Prostate gland (tissue), 2 donors: ENCODE measurements around the gene TNFRSF14. TPM values are rescaled to one million over a fixed set of nuclear protein-coding genes. Genes with fewer than 3 reads are reported as not detected.

Experiments
- DNase-seq: peaks from one replicate; pipeline ENCODE4 v3.0.0-alpha.2; 2019; ENCODE audit warnings: low spot score
- H3K27ac ChIP-seq, 2 donors: fragments of 200-600 bp; sonication (generic); 2 replicates each; pipeline ENCODE4 v1.5.1; 2017 to 2019
- H3K27me3 ChIP-seq: fragments of 200-600 bp; sonication (generic); replicated peaks from 2 replicates; pipeline ENCODE4 v1.5.1; 2019; ENCODE audit not compliant: insufficient read depth
- H3K36me3 ChIP-seq, 2 donors: fragments of 200-600 bp; sonication (generic); 1 replicate in 1 of 2; 2 replicates in 1 of 2; pipeline versions ENCODE4 v1.5.1 to v1.8.1; 2017 to 2019
- H3K4me1 ChIP-seq: fragments of 200-600 bp; sonication (generic); replicated peaks from 2 replicates; pipeline ENCODE4 v1.5.1; 2019
- H3K4me3 ChIP-seq, 2 donors: fragments of 200-600 bp; sonication (generic); 2 replicates each; pipeline ENCODE4 v1.5.1; 2017 to 2019
- H3K9me3 ChIP-seq: fragments of 200-600 bp; sonication (generic); 2 replicates; pipeline ENCODE4 v1.5.1; 2017
- POLR2A ChIP-seq: fragments of 450-650 bp; IDR thresholded peaks from one replicate; pipeline ENCODE4 v1.6.1; 2016; ENCODE audit warnings: antibody characterized with exemption, mild to moderate bottlenecking
- POLR2AphosphoS5 ChIP-seq: sonication (generic); formaldehyde crosslinking; IDR thresholded peaks from one replicate; pipeline ENCODE4 v1.6.1; 2017; ENCODE audit warnings: antibody characterized with exemption
- WGBS: methylation state at CpG from one replicate; pipeline ENCODE4 v1.1.5; 2018; 5-methylcytosine and 5-hydroxymethylcytosine counted together
- intact Hi-C: fragments of 100-400 bp; cut with DNase I; formaldehyde crosslinking; loops from one replicate; pipeline ENCODE4 v1.14.2; 2022
- total RNA-seq, 2 donors: library from RNA; depleted of rRNA; stranded (reverse); fragments of >200 nt; gene quantifications; one replicate each; pipeline ENCODE4 v1.1.0, GENCODE V29; 2016
- TF ChIP-seq, protein P1 (sequence below), 4 experiments: fragments of 200-600 bp in 2 of 4; fragments of 450-650 bp in 2 of 4; sonication (generic) in 2 of 4; IDR thresholded peaks; 1 replicate in 3 of 4; 2 replicates in 1 of 4; pipeline ENCODE4 v1.5.1; 2016 to 2019; ENCODE audit warnings: antibody characterized with exemption in 4 of 4, mild to moderate bottlenecking in 2 of 4, moderate library complexity in 2 of 4

The TNFRSF14 gene
- total RNA-seq, 2 donors from 2014 or later = 83.3 to 105 TPM

DNA sequence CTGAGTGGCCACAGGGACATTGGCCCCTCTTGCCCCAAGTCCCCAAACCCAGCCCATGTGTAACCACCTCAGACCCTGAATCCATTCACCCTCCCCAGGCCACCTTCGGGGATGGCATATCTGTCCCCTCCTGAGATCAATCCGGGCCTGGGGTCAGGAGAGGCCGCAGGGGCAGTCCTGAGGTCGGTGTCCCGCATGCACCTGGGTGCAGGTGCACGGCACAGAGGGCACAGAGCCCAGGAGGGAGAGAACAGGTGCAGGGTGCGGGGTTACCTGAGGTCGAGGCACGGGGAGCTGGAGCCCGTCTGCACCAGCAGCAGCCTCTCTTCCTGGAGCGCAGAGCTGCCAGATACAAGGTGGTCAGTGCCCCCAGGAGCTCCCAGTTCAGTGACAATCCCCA lies 46.6 kb upstream of the TNFRSF14 start:
- Histone ChIP-seq H3K4me1 (no peaks in the 10 kb centered on the region), H3K27me3 (no peaks in the 10 kb centered on the region), H3K36me3 (peaks cover 6 to 50% of the 10 kb centered on the region in 2 donors), H3K4me3 (no peak overlapping the region), H3K9me3 (no peaks in the 10 kb centered on the region), H3K27ac (no peak overlapping the region)
- TF ChIP-seq, protein P1, sequence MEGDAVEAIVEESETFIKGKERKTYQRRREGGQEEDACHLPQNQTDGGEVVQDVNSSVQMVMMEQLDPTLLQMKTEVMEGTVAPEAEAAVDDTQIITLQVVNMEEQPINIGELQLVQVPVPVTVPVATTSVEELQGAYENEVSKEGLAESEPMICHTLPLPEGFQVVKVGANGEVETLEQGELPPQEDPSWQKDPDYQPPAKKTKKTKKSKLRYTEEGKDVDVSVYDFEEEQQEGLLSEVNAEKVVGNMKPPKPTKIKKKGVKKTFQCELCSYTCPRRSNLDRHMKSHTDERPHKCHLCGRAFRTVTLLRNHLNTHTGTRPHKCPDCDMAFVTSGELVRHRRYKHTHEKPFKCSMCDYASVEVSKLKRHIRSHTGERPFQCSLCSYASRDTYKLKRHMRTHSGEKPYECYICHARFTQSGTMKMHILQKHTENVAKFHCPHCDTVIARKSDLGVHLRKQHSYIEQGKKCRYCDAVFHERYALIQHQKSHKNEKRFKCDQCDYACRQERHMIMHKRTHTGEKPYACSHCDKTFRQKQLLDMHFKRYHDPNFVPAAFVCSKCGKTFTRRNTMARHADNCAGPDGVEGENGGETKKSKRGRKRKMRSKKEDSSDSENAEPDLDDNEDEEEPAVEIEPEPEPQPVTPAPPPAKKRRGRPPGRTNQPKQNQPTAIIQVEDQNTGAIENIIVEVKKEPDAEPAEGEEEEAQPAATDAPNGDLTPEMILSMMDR (IDR thresholded peaks at IDR 0.05) = no peak
- TF ChIP-seq POLR2AphosphoS5 = no peak
- no peak for TF ChIP-seq POLR2A
- intact Hi-C loops = no loop called here
- WGBS = 83% methylated on average over 11 of the region's 11 CpGs
- no peak for DNase-seq

DNA sequence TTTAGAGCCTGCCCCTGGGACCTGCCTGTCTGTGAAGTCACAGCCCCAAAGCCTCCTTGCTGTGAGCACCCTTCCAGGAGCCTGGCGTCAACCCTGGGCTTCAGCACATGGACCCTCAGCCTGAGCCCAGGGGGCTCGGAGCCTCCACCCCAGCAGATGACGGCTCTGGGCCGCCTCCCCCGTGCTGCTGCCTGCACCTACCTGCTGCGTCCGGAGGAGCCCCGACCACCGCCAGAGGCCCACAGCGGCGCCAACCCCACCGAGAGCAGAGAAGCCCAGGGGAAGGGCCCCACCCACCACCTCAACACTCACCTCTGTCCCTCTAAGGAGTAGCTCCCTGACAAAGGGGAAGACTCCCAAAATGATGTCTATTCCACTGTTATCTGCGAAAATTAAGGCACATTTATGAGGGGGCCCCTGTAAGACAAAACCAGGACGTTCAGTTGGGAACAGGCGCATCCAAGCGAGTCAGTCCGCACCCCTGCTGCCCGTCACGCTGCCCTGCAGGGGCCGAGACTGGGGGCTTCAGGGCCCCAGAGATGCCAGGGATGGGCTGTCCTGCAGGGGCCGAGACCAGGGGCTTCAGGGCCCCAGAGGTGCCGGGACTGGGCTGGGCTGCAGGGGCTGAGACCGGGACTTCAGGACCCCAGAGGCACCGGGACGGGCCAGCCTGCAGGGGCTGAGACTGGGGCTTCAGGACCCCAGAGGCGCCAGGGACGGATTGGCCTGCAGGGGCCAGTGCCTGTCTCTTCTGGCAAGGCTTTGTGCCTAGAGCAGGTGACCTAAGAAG lies 45.6 kb upstream of the TNFRSF14 start:
- Histone ChIP-seq H3K9me3 (no peaks in the 10 kb centered on the region), H3K27me3 (no peaks in the 10 kb centered on the region), H3K4me3 (no peak overlapping the region), H3K36me3 (peaks cover 6 to 56% of the 10 kb centered on the region in 2 donors), H3K27ac (no peak overlapping the region), H3K4me1 (no peaks in the 10 kb centered on the region)
- intact Hi-C loops = no loop called here
- TF ChIP-seq POLR2AphosphoS5 (no peak), POLR2A (no peak)
- TF ChIP-seq, protein P1 (IDR thresholded peaks at IDR 0.05) = no peak
- DNase-seq = no peak
- WGBS = 88% methylated on average over 23 of the region's 27 CpGs

DNA sequence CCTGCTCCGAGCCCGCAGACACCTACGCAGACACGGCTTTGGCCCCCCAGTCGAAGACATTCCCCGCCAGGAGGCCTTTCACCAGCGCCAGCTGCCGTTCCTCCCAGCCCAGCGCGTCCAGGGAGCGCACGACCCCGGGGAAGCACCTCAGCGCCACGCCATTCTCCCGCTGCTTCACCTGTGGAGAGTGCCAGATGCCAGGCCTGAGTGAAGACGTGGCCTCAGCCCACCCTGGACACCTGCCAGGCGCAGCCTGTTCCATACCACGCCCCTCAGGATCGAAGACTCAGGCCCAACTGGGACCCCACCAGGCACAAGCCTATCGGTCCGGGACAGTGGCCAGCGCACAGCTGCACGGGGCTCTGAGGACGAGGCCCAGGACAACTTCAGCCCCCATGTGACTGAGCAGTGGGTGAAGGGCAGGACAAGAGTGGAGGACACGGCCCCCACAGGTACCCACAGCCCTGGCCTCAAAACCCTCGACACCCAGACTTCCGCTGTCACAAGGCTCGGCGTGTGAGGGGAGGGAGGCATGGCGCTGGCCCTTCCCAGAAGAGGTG lies 43.2 kb upstream of the TNFRSF14 start:
- DNase-seq = no peak
- no peaks in the 10 kb centered on the region for H3K4me1 ChIP-seq
- 88% methylated on average over 26 of the region's 31 CpGs for WGBS
- intact Hi-C loops = no loop called here
- H3K36me3 ChIP-seq = peaks cover 12 to 78% of the 10 kb centered on the region in 2 donors
- no peak overlapping the region for H3K27ac ChIP-seq
- no peaks in the 10 kb centered on the region for H3K27me3 ChIP-seq
- H3K9me3 ChIP-seq = no peaks in the 10 kb centered on the region
- H3K4me3 ChIP-seq = no peak overlapping the region
- TF ChIP-seq, protein P1 (IDR thresholded peaks at IDR 0.05) = no peak
- no peak for TF ChIP-seq POLR2A
- TF ChIP-seq POLR2AphosphoS5 = no peak

DNA sequence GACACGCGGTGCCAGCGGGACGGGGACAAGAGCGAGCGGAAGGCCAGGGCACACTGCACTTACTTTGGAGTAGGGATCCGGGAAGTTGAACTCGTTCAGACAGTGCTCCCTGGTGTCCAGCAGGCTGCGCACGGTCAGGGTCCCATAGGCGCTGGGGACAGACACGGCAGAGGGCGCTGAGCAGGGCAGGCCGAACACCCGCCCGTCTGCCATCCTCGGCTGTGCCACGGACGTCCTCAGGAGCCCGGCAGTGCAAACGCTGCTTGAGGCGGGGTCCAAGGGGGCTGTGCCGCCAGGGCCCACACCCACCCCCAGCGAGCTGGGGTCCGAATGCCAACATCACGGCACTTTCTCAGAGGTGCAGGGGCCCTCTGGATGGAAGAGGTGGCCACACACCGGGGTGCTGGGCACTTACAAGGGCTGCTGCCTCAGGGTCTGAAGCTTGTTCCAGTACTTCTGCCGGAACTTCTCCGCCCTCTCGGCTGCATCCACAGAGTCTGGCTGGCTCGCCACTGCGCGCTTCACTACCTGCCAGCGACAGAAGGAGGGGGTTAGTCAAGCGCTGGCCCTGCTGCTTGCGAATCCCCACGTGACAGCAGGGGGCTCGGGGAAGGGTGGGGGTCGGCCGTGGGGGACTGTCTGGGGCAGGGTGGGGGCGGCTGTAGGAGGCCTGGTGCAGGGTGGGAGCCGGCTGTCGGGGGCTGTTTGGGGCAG lies 42.1 kb upstream of the TNFRSF14 start:
- Histone ChIP-seq H3K9me3 (no peaks in the 10 kb centered on the region), H3K36me3 (peaks cover 19 to 85% of the 10 kb centered on the region in 2 donors), H3K4me1 (no peaks in the 10 kb centered on the region), H3K27ac (no peak overlapping the region), H3K27me3 (no peaks in the 10 kb centered on the region), H3K4me3 (no peak overlapping the region)
- intact Hi-C loops = no loop called here
- 93% methylated on average over 32 of the region's 43 CpGs for WGBS
- no peak for DNase-seq
- TF ChIP-seq, protein P1 (IDR thresholded peaks at IDR 0.05) = no peak
- TF ChIP-seq POLR2AphosphoS5 (no peak), POLR2A (no peak)
